GM19328 (cell line): ENCODE data around the gene TMEM250.
A peak's percentile ranks its signal among the peaks of the same experiment; 100 is the strongest.
"Not testable (repeated sequence)": the region's sequence is repeated elsewhere in the genome, so short reads cannot be mapped to it uniquely, and the experiment has no call there.

ENCODE experiments used
- ATAC-seq: cut with Tn5 transposase; IDR thresholded peaks from one replicate; pipeline ENCODE4 v1.9.1; 2021; ENCODE audit warnings: mild to moderate bottlenecking, moderate library complexity; ENCODE audit not compliant: unreplicated experiment

Gene TMEM250

DNA sequence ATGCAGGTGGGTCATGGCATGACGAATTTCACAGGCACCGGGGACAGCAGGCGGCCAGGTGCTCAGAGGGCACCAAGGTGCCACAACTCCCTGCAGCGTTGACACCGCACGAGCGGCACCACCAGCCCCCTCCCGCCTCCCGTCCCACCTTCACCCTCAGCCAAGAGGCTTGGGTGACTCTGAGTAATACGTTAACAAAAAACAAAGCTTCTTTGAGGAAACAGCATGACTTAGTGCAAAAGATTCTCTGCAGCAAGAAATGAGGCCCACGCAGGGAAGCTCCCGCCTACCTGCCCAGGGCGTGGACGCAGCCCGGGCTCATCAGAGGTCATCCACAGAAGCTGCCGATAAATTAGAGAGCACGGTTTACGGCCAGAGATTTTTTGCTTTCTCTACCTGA is 4.1 kb downstream of the TMEM250 start:
- ATAC-seq, result no peak

DNA sequence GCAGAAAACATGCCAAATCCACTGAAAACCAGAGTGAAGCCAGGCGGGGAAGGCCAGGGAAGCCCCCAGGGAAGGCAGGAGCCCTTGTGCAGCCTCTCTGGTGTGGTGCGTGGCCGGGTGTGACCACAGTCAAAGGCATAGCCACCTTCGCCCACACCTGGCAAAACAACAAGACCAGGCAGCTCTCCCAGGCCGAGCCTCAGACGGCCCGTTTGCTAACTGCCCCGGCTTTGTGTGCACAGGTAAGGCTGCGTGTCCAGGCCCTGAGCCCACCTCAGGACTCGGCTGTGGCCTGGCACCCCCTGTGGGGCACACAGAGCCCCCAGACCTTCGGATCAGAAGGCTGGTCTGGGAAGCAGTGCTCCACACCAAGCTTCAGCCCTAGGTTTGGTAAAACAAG is 6.1 kb downstream of the TMEM250 start:
- ATAC-seq, result no peak

DNA sequence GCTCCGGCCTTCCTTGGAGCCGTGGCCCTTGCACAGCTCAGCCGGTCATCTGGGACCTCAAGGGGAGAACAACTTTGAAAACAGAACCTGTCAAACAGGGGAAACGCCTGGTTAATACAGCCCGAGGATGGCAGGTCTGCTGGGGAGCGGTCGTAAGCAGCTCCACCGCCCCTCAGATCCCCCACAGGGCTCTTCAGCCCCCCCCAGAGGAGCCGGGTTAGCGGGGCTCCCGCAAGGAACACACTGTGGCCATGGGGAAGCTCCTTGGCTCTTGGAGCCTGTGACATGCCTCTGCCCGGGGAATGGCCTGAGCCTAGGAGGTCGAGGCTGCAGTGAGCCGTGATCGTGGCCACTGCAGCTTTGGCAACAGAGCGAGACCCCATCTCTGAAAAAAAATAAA is 6.8 kb downstream of the TMEM250 start:
- ATAC-seq, result no peak

DNA sequence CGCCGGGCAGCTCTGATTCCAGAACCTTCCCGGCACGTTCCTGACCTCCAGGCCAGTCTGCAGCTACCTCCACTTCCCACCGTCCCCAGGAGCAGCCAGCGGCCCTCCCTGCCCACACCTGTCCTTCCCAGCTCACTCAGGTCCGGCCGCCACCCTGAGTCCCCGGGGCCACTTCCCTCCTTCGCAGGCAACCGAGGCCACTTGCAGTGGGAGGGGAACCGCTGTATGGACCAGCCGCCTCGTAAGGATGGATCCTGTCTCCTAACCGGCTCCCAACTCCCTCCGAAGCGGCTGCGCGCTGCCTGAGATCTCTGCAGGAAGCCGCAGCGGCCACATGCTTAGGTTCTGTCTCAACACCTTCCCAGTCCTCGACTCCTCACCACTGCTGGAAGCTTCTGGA is 7.5 kb downstream of the TMEM250 start:
- ATAC-seq, result no peak

DNA sequence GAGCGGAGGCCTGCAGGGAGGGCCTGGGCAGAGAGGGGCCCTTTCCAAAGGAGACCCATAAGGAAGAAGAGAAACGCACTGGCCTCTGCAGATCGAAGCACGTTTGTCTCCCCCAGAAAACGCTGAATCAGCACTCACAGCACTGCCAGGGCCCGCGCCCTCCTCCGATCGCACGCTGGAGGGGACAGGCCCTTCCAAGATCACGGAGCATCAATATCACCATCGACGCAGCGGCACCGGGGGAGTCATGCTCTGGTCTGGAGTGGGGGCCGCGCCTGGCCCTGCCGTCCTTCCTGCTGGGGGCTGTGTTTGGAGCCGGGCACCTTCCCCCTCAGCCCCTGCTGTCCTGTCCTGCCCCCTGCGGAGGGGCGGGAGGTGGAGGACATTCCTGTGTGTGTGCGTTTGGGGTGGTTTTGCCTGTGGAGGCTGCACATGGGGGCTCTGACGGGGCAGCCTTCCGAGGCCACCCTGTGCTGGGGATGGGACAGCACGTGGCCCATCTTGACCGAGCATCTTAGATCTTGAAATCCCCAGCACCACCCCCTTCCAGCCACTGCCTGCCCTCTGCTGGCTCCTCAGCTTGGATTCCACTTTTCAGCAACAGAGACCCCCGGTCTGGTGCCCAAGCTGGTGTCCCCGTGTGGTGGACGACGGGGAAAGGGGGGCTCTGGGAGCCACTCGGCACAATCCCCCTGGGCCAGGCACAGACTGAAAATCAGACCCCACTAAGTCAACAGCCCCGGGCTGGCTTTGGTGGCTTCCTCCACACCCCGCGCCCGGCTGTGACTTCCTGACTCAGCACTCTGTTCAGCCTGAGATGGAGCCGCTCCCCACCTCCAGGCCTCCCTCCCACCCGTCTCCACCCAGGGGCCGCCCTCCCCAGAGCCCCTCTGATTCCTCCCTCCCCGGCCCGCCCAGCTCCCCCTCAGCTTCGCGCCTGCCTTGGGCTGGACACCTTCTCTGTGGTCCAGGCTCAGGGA is 8.3 kb downstream of the TMEM250 start:
- peak; percentile 2 for ATAC-seq

DNA sequence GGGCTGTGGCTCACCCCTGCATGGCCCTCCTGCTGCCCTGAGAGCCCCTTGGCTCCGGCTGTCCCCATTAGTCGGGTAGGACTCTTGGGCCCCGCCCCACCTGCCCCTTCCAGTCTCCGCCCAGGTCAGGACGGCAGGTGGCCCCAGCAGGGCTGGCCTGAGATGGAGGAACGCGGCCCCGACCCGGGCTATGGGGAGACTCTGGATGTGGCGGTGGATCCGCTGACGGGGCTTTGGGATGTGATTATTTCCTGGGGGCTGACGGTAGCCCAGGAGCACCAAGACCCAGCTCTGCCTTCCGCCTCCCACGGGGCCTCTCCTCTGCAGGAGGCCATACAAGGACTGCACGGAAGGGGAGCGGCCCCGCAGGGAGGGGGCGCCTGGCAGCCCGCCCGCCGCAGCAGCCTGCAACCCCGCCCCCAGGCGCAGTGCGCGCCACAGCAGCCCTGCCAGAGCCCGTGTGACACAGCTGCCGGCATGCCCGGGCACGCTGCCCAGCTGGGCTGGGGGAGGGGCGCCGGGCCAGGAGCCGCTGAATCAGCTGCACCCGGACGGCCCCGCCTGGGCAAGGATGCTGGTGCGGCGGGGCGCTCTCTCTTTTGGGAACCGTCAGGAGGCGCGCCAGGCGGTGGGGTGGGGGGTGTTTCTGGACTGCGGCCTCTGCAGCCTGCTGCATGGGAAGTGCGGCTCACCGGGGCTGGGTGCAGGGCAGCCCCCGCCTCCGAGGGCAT is 9.2 kb downstream of the TMEM250 start:
- peak; percentile 82 for ATAC-seq

DNA sequence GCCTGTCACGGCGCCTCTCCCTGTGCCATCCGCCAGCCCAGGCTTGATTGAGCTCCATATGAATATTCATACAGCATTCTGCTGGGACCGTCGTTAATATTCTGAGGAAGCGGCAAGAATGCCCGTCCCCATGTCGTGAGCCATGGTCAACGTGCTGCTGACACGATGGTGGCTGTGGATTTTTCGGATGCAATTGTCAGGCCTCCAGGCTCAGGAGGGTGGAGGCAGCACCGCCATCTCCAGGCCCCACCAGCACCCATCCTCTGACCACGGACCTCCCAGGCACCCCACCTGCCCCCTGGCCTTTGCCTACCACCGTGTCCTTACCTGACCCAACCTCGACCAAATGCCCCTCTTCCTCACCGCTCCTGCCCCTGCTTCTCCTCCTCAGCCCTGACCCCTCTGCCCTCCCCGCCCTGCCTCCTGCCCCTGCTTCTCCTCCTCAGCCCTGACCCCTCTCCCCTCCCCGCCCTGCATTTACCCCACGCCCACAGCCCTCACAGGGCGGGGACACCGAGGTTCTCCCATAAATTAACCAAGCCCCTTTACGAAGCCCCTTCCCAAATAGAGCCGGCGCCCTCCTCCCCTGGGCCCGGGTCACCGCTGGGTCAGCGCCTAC is 9.9 kb downstream of the TMEM250 start:
- no peak for ATAC-seq

DNA sequence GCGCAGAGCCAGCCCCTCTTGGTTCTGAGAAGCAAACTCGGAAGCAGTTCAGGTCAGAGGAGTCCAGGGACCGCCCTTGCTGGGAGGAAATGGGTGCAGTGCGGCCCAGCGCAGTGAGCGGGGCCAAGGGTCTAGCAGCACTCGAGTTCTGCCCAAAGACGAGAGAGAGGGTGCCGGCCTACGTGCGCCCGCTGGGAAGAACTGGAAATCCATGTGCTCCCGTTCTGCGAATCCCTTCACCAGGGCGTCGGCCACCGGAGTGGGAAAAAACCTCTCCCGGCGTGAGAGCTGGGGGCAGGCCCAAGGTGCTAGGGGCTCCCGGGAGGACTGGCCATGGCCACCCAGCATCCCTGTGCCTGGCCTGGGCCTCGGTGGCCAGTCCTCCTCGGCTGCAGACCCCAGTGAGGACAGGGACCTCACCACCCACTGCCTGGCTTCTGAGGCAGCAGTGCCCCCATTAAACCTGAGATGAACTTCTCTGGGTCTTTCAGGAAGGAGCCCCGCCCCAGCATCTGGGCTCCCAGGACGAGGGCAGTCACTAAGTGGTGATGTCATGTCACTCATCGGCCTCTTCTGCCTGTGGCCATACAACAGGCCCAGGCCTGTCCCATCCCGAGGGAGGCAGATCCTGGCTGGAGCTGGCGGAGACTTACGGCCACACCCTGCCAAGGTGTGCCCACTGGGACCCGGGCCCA is 10.6 kb downstream of the TMEM250 start:
- no peak for ATAC-seq

DNA sequence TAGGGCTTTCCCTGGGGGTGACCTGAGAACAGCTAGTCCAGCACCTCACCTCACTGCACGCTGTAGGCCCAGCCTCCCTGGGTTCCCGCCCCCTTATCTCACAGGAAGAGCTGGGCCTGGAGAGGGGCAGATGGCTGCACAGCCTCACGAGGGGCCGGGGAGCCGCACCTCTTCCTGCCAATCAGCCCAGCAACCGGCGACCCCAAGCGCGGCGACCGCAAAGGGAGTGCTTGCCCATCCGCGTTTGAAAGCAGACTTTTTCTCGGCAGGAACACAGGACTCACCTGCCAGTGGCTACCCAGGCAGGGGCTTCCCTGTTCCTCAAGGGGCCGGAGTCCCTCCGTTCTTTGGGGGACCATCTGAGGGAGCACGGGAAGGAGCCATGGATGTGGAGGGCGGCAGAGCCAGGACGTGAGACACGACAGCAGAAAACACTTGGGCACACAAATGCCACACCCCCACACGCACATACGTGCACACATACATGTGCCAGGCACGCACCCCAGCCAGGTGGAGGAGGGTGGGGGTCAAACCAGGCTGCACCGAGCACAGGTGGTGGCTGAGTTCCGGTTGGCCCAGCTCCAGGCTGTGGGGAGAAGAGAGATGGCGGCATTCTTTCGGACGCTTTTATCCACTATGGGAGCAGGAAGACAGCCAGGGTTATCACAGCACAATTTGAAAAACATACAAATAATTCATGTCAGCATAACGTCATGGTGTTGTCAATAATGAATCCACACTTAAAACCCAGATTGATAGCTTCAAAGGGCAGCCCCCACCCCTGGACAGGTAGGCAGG is 11.3 kb downstream of the TMEM250 start:
- ATAC-seq, result no peak

DNA sequence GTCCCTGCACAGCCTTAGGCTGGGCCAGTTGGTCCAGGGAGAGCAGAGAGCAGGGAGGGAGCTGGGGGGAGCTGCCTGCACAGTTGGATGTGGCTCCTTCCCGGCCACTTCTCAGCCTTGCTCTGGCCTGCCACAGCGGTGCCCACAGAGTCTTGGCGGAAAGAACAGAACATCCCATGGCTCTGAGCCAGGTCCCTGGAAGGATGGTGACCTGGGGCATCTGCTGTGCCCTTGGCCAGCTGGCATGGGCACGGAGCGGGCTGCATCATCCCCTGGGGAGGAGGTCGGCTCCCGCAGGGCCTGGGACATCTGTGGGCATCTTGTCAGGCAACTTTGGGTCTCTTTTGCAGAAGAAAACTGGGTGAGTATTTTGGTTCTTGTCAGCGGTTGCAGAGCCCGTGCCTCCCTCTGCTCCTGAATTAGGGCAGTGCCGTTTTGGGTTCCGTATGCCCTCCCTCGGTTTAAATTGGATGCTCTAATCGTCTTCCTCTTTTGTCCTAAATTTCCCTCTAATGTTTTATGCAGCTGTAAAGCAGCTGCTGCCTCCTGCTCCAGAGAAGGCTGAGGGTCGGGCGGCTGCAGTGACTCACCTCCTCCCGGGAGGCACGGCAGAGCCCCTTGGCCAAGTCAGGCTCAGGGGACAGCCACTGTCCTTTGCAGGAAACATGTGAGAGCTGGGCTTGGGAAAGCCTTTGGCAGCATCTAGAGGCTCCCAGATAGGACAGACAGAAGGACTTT is 13.1 kb downstream of the TMEM250 start:
- ATAC-seq, result no peak

DNA sequence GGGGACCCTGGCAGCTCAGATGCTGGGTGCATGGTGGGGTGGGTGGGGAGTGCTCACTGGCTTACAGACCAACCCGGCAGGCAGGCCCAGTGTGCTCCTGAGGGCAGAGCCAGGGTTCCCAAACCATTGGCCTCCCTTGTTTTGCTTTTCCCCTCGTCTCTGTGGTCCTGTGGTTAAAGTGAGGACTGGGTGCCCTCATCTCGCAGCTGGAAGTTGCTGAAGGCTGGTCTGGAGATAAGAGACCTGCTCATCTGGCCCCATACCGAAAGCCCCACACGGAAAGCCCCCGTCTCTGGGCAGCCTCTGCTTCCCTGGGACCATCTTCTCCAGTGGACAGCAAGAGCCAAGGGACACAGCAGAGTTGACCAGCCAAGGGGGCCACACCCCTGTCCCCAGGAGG is 13.8 kb downstream of the TMEM250 start:
- ATAC-seq, result no peak

DNA sequence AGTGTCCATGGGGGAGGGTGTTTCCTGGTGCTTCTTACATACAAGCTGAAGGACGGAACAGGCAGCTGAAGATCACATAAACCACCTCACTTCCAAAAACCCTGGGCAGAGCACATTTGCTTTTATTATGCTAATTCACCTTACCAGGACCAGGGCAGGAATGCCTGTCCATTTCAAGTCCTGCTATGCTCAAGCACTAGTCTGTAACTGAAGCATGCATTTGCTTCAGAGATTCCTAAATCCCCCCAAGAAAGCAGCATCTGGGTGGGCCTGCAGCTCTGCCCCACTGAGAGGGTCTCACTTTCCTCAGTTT is 14.2 kb downstream of the TMEM250 start:
- no peak for ATAC-seq

DNA sequence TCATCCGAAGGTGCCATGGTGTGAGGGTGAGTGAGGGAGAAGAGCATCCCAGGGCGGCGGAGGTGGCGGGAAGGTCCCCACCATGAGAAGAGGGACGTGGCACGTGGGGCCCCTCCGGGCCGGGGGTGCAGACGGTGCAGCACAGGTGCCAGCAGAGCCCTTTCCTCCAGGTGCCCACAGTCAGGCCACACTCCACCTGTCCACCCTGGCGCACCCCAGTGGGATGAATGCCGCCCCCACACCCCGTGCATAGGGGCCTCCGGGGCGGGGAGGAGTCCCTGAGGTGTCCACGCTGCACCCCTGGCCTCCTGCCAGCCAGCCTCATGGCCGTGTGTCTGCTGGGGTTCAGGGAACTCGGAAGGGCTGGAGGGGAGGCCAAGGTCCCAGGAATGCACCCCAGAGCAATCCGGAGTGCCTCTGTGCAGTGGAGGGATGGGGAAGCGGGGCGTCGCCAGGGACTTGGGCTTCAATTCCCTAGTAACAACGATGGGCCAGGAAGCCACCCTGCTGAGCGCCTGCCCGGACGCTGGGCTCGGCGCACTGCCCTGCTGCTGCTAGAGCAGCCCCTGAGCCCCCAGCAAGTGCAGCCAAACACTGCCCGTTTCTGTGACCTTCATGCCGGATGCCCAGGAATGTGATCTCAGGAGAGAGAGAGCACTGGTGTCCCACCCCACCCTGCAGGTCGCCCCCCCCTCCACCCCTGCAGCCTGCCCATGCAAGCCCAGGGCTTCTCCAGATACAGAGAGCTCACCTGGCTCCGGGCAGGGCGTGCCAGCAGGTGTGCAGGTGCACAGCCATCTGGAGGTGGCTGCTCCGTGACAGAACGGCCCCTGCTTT is 14.8 kb downstream of the TMEM250 start:
- ATAC-seq, result no peak

DNA sequence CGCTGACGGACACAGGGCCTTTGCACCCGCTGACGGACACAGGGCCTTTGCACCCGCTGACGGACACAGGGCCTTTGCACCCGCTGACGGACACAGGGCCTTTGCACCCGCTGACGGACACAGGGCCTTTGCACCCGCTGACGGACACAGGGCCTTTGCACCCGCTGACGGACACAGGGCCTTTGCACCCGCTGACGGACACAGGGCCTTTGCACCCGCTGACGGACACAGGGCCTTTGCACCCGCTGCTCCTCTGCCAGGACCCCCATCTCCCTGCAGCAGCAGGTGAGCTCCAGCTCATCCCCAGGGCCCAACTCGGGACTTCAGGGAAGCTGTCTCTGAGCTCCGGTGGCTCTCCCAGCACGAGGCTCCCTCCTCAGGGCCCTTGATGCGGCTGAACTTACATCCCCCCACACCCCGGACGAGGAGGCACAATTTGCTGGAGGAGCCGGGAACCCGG is 17.0 kb downstream of the TMEM250 start:
- ATAC-seq, result not testable (repeated sequence)

DNA sequence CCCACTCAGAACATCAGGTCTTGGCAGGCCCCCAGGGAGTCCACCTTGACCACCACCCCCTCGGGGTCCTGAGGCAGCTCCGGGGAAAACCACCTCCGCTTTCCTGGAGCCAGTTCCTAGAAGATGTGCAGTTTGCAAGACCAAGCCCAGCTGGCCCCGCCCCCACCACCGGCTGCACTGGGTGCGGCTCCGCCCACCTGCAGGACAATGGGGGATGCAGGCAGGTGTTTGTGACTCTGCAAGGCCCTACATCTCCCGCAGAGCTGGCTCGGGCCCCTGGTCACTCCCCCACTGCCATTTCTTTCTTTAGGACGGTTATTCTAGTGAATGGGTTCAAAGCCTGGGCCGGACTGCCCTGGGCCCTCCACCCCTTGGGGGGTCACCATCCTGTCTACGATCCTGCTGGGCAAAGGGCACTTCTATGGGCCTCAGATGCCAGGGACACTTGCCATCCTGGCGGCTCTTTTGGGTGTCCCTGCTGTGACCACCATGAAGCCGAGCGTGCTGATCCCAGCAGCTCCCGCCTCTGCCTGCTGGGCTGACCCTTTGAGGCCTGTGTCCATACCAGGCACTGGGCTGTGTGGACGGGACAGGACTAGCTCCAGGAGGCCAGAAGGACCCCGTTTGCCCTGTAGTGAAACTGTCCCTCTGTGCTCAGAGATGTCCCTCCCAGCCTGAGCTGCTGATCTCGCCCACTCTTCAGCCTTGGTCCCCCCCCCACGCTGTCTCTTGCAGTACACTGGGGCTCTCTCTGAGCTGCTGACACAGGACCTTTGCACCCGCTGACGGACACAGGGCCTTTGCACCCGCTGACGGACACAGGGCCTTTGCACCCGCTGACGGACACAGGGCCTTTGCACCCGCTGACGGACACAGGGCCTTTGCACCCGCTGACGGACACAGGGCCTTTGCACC is 17.7 kb downstream of the TMEM250 start:
- no peak for ATAC-seq

DNA sequence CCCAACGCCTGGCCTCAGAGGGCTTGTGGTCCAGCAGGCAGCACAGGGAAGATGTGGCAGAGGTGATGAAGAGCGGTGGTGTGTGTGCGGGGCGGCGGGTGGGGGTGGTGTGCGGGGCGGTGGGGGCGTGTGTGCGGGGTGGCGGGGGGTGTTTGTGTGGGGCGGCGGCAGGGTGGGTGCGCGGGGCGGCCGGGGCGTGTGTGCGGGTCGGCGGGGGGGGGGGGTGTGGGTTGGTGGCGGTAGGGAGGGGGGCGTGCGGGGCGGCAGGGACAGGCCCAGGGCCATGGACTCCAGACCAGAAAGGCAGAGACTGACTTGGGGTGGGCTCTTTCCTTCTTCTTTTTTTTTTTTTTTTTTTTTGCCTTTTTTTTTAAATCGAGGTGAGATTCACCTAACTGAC is 19.1 kb downstream of the TMEM250 start:
- ATAC-seq, result no peak

DNA sequence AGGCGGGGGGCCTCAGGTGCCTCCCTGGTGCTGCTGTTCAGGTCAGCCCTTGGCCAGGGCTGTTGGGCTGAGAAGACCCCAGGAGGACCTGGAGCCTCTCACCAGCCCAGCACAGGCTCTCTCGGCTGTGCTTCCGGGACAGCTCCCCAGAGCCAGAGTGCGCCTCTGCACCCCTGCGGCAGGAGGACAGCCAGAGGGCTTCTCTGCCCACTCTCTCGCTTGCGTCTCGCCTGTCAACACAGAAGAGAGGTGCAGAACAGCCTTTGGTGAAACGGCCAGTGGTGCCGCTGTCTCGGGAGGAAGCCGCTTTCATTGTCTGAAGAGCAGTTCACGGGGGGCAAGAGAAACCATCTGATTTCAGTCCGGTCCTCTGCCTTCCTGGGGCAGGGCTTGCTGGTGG is 19.8 kb downstream of the TMEM250 start:
- no peak for ATAC-seq

DNA sequence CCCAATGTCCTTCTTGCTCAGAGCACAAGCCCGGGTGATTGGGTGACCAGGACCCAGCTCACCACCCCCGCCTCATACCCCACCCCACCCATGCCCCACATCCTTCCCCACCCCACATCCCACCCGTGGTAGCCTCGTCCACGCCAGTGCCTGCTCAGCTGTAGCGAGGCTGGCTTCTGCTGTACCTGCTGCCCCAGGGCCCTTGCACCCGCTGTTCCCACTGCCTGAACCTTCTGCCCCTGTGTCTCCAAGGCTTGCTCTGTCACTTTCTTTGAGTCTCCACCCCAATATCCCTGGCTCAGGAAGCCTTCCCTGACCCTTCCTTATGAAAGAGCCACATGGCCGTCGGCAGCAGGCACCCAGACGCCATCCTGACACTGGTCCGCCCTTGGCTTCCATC is 20.5 kb downstream of the TMEM250 start:
- ATAC-seq, result no peak
